ENCODE measurements around the gene KCTD14.
A peak's percentile ranks its signal among the peaks of the same experiment; 100 is the strongest.
"Not testable (repeated sequence)": the region's sequence is repeated elsewhere in the genome, so short reads cannot be mapped to it uniquely, and the experiment has no call there.

Gene KCTD14

DNA sequence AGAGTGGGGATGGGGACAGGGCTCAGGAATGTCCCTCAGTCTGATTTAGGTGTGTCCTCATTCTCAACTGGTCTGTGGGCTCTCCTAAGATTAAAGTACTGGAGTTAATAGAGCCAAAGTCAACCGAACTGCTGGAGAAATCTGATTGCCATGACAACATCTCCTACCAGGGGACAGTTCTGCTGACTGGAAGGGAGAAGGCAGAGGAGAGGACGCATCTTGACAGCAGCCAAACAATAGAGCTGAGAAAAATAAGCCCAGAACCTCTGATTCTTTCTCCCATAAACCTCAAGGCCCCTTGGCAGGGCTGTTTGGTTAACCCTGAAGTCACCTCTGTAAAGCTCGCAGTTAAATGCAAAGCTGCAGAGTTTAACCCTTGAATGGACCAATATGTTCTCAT is 2.8 kb downstream of the KCTD14 start:
- no peak for DNase-seq

DNA sequence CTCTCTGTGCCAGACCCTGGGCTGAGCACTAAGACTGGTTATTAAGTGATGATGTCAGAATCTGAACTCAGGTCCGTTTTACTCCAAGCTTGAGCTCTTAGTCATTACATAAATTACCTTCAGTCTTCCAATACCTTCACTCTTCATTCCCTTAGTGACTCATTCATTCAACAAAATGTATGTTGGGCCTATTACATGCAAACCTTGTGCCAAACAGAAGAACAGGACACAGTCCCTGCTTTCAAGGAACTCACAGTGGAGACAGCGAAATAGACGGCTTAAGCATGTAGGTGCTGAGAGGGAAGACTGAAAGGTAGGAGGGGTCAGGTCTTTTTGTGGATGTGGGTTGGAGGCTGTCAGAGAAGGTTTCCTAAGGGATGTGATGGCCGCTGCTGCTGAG is 3.3 kb downstream of the KCTD14 start:
- DNase-seq: no peak

DNA sequence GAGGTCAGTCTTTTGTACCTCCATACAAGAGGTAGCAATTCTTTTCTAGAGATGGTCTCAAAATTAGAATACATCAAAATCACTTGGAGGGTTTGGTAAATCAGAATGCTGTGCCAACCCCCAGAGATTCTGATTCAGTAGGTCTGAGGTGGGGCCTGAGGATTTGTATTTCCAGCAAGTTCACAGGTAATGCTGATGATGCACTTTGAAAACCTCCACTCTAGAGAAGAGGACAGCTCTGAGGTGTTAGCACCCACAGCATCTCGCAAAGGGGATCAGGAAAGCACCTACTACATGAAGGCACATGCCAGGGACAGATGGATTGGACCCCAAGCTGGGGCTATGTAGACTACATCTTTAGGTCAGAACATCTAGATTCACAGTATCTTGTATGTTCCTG is 7.2 kb downstream of the KCTD14 start:
- no peak for DNase-seq

DNA sequence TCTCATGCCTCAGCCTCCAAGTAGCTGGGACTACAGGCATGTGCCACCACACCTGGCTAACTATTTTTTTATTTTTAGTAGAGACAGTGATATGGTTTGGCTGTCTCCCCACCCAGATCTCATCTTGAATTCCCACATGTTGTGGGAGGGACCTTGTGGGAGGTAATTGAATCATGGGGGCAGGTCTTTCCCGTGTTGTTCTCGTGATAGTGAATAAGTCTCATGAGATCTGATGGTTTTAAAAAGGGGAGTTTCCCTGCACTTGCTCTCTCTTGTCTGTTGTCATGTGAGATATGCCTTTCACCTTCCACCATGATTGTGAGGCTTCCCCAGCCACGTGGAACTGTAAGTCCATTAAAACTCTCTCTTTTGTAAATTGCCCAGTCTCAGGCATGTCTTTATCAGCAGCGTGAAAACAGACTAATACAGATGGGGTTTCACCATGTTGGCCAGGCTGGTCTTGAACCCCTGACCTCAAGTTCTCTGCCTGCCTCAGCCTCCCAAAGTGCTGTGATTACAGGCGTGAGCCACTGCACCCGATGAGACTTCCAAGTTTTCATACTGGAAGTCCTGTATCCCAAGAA is 8.0 kb downstream of the KCTD14 start:
- DNase-seq: not testable (repeated sequence)

DNA sequence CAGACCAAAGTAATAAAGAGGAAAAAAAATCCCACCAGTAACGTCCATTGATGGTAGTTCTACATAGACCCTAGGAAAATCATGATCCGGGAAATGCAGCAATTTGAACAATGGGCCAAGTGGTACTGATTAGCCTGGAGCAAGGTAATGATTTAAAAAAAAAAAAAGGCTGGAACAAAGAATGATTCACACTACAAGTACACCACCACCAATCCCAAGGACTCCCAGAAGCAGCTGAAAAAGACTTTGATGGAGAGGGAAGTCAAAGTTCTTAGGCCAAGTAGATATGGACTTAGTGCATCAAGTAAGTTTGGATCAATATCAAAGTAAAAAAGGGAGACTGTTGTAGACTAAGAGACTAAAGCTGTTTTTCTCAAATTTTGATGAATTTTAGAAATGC is 11.8 kb downstream of the KCTD14 start:
- DNase-seq: no peak

DNA sequence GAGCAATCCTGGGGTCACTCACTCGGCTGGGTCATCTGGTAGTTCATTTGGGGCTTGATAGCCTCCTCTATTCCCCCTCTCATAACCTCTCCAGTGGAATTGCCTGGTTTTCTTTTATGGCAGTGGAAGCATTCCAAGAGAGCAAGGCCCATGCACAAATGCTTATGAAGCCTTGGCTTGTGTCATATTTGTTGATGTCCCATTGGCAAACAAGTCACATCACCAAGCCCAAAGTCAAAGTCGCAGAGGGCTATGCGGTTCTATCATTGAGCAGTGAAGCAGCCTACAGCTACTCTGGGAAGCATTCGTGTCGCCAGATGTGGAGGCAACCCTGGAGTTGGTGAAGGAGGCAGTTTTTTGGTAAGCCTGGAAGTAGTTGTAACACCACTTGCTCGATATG is 12.3 kb downstream of the KCTD14 start:
- no peak for DNase-seq

DNA sequence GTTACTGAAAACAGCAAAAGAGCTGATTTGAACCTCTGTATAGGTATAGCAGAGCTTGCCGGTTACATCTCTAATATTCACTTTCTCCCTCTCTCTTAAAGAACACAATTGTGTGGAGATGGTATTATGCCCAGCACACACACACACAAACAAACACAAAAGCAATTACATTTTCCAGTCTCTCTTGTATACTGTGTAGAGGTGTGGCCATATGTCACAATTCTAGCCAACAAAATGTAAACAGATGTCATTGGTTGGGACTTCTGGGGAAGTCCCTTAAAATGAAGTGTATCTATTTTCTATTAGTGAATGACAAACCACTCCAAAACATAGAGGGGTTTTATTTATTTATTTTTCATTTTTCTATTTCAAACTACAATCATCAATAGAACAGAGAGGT is 12.8 kb downstream of the KCTD14 start:
- DNase-seq: no peak

DNA sequence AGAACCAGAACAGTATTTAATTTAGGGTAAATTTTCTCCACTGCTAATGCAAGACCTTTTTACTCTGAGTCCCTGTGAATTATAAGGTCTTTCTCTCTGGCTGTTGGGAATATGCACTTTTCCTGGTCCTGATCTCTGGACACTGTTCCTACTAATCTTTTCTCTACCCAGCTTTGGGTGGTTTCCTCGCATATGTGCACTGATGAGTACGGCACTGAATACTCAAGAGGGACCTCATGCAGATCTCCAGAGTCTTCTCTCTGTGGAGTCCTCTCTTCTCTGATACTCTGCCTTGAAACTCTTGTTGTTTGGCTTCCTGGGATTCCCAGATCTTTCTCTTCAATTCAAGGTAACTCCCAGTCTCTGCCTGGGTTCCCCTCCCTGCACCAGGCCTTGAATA is 14.0 kb downstream of the KCTD14 start:
- DNase-seq: no peak

DNA sequence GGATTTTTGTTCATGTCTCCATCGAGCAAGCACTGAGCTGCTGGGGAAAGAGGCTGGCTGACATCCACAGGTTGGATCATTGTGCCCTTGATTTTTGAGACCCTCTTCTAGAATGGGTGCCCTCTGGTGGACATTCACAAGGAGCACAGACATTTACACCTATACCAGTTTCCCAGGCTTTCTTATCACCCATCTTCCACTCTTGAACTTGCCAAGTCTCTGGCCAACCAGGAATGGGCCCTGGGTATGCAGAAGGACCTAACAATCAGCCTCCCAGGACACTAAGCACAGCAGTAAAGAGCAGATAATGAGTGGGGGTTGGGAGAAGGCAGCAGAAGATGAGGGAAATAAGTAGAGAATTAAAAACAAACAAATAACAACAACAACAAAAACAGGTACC is 22.9 kb downstream of the KCTD14 start:
- DNase-seq: peak; percentile 26 to 60

DNA sequence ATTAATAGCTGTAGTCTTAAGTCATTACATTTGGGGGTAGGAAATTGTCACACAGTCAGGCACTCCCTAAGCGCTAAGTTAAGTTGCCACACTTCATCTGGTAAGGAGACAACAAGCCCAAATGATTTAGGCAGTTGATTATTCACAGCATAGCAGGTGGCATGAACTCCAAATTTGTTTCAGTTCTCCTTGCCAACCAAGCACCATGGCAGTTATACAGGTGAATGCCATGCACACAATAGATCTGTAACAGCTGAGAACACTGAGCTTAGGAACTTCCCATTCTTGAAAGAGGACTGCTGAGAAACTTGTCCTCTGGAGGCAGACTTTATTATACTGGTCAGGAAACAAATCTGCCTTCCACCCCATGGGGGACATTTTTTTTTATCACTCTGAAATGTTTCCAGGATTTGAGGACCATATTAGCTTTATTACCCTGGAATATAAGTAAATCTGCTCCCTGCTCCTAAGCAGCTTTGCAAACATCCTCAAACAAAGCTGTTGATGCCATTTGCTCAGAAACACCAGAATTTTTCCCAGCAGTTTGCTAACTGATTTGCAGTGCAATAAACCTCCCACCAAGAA is 23.5 kb downstream of the KCTD14 start:
- DNase-seq: peak in 1 of 2 donors; percentile 2

DNA sequence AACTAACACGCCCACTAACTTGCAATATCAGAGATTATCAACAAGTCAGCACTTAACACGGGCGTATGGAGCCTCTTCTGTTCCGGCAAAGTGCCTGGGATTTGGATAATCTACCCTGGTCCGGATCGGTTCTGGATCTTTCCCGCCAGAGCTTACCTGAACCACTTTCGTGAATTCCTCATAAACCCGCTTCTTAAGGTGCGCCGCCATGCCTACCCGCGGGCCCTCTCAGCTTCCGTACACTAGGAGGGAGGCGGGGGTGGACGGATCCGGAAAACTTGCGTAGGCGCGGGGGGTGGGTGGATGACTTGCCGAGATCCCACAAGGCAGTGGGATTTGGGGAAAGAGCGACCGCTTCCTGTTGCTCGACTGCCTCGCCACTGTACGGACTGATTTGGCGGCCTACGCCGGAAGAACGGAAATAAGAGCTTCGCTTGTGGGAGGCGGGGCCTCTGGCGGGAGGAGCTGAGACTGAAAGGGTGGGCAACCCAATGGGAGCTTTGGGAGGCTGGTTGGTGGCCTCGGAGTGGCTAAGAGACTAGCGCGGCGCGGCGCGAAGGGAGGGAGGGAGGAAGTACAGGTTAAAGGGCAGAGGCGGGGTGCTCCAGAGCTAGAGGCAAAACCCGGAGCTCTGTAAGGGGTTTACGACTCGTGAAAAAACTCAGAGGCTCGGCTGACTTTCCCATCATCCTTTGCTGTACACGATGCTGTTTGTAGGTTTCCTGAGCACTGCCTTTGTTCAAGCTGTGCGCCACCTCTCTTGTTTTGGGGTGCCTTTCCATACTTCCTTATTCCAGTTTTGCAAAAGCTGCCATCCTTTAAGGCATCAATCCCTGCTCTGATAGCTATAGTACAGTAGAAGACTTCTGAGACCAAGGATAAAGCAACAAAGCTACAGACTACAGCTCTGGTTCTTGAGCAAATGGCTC is 28.4 kb downstream of the KCTD14 start, which contains the start of gene INTS4:
INTS4 (minus strand) TSS at position 235 of the 929 bp plus-strand sequence; CDS start at position 210, 25 bp downstream.
- peak; percentile 98 for DNase-seq

DNA sequence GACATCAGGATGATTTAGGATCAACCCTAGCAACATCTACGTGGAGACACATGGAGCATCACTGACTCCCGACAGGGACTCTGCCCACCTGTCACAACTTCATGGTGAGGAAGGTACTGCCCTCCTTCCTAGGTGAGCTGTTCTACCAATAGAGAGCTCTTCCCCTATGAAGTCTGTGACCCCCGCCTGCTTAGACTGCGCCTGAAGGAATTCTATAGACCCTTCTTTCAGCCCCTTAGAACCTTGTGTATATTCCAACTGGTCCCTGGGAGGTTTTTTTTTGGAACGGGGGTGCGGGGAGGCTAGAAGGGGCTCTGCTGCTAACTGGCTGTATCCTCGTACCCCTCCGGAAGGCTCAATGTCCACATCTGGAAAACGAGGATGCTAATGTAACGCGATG is 29.2 kb downstream of the KCTD14 start:
- DNase-seq: no peak

DNA sequence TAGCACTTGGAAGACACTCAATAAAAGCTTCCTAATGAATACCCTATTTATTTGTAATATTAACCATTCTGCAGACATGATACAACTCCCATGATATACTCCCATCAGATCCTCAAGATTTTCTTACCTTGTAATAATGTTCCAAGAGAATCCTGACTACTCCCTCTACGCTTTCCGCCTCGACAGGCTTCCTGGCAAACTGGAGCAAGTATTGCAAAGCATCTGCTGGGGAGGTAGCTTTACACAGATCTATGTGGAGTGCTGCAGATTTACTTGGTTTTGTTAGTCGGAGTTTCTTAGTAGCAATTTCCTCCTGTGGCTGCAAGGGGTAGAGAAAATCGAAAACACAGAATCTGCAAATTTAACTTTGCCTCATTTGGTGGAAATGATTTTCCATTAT is 32.1 kb downstream of the KCTD14 start:
- DNase-seq: no peak

DNA sequence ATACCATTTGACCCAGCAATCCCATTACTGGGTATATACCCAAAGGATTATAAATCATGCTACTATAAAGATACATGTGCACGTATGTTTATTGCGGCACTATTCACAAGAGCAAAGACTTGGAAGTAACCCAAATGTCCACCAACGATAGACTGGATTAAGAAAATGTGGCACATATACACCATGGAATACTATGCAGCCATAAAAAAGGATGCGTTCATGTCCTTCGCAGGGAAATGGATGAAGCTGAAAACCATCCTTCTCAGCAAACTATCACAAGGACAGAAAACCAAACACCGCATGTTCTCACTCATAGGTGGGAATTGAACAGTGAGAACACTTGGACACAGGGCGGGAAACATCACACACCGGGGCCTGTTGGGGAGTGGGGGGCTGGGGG is 36.6 kb downstream of the KCTD14 start:
- DNase-seq: not testable (repeated sequence)

DNA sequence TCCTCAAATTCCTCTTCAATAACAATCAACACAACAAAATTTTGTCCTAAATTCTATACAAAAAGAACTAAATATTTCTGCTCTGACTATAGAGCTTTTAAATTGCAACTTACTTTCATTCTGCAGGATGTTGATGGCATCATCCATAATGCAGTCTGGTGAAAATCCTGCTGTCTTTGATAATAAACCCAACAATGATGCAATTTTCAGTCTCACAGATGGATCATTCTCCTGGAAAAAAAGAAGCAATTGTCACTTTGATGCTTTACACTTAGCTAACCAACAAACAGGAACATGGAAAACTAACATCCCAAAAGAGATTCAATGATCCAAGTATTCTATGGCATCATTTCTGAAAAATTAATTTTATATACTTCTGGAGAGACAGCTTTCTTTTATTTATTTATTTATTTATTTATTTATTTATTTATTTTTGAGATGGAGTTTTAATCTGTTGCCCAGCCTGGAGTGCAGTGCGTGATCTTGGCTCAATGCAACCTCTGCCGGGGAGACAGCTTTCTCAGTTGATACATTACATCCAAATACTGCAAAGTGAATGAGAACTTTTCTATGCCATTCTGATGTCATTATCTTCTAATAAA is 41.6 kb downstream of the KCTD14 start:
- no peak for DNase-seq

DNA sequence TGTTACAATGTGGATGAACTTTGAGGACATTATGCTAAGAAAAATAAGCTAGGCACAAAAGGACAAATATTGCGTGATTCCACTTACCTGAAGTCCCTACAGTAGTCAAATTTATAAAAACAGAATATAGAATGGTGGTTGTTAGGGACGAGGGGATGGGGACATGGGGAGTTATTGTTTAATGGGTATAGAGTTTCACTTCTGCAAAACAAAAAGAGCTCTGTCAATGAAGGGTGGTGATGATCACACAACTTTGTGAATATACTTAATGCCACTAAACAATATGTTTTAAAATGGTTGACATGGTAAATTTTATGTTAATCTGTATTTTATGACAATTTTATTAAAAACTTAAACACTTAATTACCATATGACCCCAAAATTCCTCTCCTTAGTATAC is 54.7 kb downstream of the KCTD14 start:
- DNase-seq: no peak

DNA sequence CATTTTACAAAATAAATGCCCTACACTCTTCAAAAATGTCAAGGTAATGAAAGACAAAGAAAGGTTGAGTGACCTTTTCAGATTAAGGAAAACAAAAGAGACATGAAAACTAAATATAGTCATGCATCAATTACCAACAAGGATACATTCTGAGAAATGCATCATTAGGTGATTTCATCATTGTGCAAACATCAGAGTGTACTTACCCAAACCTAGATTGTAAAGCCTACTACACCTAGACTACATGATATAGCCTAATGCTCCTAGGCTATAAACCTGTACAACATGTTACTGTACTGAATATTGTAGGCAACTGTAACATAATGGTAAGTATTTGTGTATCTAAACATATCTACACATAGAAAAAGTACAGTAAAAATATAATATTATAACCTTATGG is 55.3 kb downstream of the KCTD14 start:
- no peak for DNase-seq

DNA sequence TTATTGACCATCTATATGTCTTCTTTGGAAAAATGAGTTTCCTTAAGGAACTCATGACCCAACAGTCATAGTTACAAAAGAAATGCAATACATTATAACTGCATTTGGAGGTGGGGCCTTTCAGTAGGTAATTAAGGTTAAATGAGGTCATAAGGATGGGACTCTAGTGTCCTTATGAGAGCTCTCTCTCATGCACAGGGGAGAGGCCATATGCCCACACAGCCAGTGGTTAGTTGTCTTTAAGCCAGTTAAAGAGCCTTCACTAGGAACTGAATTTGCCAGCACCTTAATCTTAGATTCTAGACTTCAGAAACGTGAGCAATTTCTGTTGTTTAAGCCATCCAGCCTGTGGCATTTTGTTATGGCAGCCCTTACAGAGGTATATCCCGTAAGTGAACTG is 56.0 kb downstream of the KCTD14 start:
- DNase-seq: no peak

DNA sequence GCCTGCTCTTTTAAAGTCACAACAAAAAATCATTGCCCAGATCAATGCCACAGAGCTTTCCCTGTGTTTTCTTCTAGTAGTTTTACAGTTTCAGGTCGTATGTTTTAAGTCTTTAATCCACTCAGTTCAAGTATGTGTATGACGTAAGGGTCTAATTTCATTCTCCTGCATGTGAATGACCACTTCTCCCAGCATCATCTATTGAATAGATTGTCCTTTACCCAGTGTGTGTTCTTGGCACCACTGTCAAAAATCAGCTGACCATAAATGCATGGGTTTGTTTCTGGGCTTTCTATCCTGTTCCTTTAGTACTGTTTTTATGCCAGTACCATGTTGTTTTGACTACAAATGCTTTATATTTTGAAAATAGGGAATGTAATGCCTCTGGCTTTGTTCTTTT is 56.7 kb downstream of the KCTD14 start:
- no peak for DNase-seq
